Astrocyte (in vitro differentiated cells and primary cell): ENCODE results near the gene COPB2.

ENCODE experiments used
- CTCF ChIP-seq: IDR thresholded peaks from 2 replicates; pipeline ENCODE4 v1.5.1; 2011; ENCODE audit warnings: low read depth, mild to moderate bottlenecking, inconsistent platforms, low read length, moderate library complexity; ENCODE audit not compliant: insufficient read depth
- EZH2 ChIP-seq: IDR thresholded peaks from 2 replicates; pipeline ENCODE4 v1.6.1; 2012; ENCODE audit warnings: mild to moderate bottlenecking, low read length, inconsistent platforms; ENCODE audit not compliant: insufficient read depth

DNA sequence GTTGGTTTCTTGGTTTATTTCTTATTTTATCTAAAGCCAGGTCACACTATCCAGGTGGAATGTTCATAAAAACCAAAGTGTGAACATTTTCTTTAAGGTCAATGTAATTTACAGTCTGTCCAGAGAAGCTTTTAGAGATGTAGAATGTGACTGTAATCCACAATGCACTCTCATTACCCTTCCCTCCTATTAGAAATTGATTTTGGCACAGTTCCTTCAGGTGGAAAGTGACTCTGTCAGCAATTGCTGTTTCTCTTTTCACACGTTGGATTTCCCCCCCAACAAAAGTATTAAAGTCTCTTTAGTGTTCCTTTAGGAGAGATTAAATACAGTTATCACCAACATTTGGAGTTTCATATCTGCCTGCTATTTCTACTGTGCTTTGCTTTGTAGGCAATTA is 31.6 kb upstream of the COPB2 start:
- no peak for TF ChIP-seq CTCF
- no peak for TF ChIP-seq EZH2
